H1 (cell line): ENCODE data around the gene EFCAB6. TPM values are rescaled to one million over a fixed set of nuclear protein-coding genes. Genes with fewer than 3 reads are reported as not detected.

Experiments
- CTCF ChIA-PET: fragments of 300-600 bp; sonication (Branson Sonifier 250); formaldehyde crosslinking; loops from one replicate; lab custom pipeline; 2021; ENCODE audit not compliant: partially characterized antibody; lab: Charles Lee
- POLR2A ChIA-PET: fragments of 300-600 bp; sonication (Branson Sonifier 250); formaldehyde crosslinking; loops from one replicate; lab custom pipeline; 2021; ENCODE audit warnings: inconsistent platforms; ENCODE audit not compliant: partially characterized antibody; lab: Charles Lee
- DNase-seq, 2 experiments: peaks; one replicate each; pipeline versions ENCODE4 v3.0.0 to v3.0.0-alpha.2; 2010 to 2022; ENCODE audit warnings: low spot score in 2 of 2, low read depth in 1 of 2, mixed read lengths in 1 of 2
- FAIRE-seq: peaks from 2 replicates; lab custom pipeline; 2011; peaks lifted over from hg19 to GRCh38; lab: Jason Lieb, UNC
- H2AFZ ChIP-seq: 2 replicates; pipeline ENCODE4 v1.8.1; 2012; ENCODE audit warnings: low read length, inconsistent platforms
- H2AK5ac ChIP-seq: 2 replicates; pipeline ENCODE4 v1.6.1; 2013; ENCODE audit warnings: low read depth, low read length
- H2BK120ac ChIP-seq: replicated peaks from 2 replicates; pipeline ENCODE3; 2013; ENCODE audit warnings: low read depth, low read length, inconsistent platforms
- H2BK12ac ChIP-seq: 2 replicates; pipeline ENCODE4 v1.6.1; 2013; ENCODE audit warnings: low read depth, low read length
- H2BK15ac ChIP-seq: 2 replicates; pipeline ENCODE4 v1.6.1; 2013; ENCODE audit warnings: low read length
- H2BK20ac ChIP-seq: 2 replicates; pipeline ENCODE4 v1.6.1; 2013; ENCODE audit warnings: low read length
- H2BK5ac ChIP-seq: 2 replicates; pipeline ENCODE4 v1.6.1; 2013; ENCODE audit warnings: low read depth, low read length
- H3K14ac ChIP-seq: 2 replicates; pipeline ENCODE4 v1.6.1; 2013; ENCODE audit warnings: inconsistent platforms; ENCODE audit not compliant: insufficient read length
- H3K18ac ChIP-seq: 2 replicates; pipeline ENCODE4 v1.6.1; 2013; ENCODE audit warnings: low read length; ENCODE audit errors: extremely low read depth
- H3K23ac ChIP-seq: 2 replicates; pipeline ENCODE4 v1.6.1; 2013; ENCODE audit warnings: inconsistent platforms; ENCODE audit not compliant: insufficient read length
- H3K23me2 ChIP-seq: 2 replicates; pipeline ENCODE4 v1.6.1; 2013; ENCODE audit warnings: low read depth, low read length
- H3K27ac ChIP-seq: 2 replicates; pipeline ENCODE4 v1.6.1; 2011; ENCODE audit warnings: low read depth, low read length, inconsistent platforms
- H3K27me3 ChIP-seq, 4 experiments: replicated peaks in 1 of 4; 1 replicate in 1 of 4; 2 replicates in 3 of 4; pipeline versions ENCODE4 v1.6.1 to v1.8.1; 2011 to 2013; ENCODE audit warnings: low read length in 3 of 4, mild to moderate bottlenecking in 3 of 4, inconsistent platforms in 2 of 4, mixed read lengths in 2 of 4, moderate library complexity in 1 of 4; ENCODE audit not compliant: control insufficient read depth in 3 of 4, insufficient read depth in 3 of 4; ENCODE audit errors: extremely low read depth in 1 of 4
- H3K36me3 ChIP-seq, 4 experiments: 2 replicates each; pipeline versions ENCODE4 v1.6.1 to v1.8.1; 2011 to 2013; ENCODE audit warnings: mild to moderate bottlenecking in 4 of 4, low read length in 3 of 4, moderate library complexity in 2 of 4, control low read depth in 1 of 4, inconsistent platforms in 1 of 4; ENCODE audit not compliant: insufficient read depth in 4 of 4, control insufficient read depth in 2 of 4
- H3K4ac ChIP-seq: replicated peaks from 2 replicates; pipeline ENCODE3; 2013; ENCODE audit warnings: low read length, low read depth, mixed read lengths, inconsistent platforms; ENCODE audit not compliant: insufficient read length
- H3K4me1 ChIP-seq, 4 experiments: replicated peaks in 1 of 4; 1 replicate in 1 of 4; 2 replicates in 3 of 4; pipeline versions ENCODE4 v1.6.1 to v1.8.1; 2011 to 2013; ENCODE audit warnings: low read length in 3 of 4, inconsistent platforms in 2 of 4, mixed read lengths in 1 of 4; ENCODE audit not compliant: insufficient read depth in 4 of 4, control insufficient read depth in 3 of 4
- H3K4me2 ChIP-seq, 2 experiments: 2 replicates each; pipeline versions ENCODE4 v1.6.1 to v1.8.1; 2011 to 2013; ENCODE audit warnings: low read depth in 2 of 2, low read length in 2 of 2, control low read depth in 1 of 2, inconsistent platforms in 1 of 2, mild to moderate bottlenecking in 1 of 2; ENCODE audit not compliant: insufficient read depth in 1 of 2
- H3K4me3 ChIP-seq, 4 experiments: fragments of 200-600, 300-600 bp in 1 of 4; sonication (generic), shearing (Covaris generic), sonication (Bioruptor Twin) in 1 of 4; 2 replicates each; pipeline versions ENCODE4 v1.5.1 to v1.8.1; 2011 to 2016; ENCODE audit warnings: low read length in 4 of 4, low read depth in 3 of 4, control low read depth in 2 of 4, inconsistent platforms in 2 of 4, mild to moderate bottlenecking in 2 of 4, mixed read lengths in 1 of 4, moderate library complexity in 1 of 4; ENCODE audit not compliant: insufficient read depth in 2 of 4; ENCODE audit errors: extremely low read depth in 1 of 4
- H3K56ac ChIP-seq: replicated peaks from 2 replicates; pipeline ENCODE3; 2013; ENCODE audit warnings: low read depth, mild to moderate bottlenecking, mixed read lengths, low read length, inconsistent platforms; ENCODE audit not compliant: insufficient read length
- H3K79me1 ChIP-seq: 2 replicates; pipeline ENCODE4 v1.6.1; 2013; ENCODE audit warnings: low read depth, low read length, control low read depth
- H3K79me2 ChIP-seq, 2 experiments: 2 replicates each; pipeline versions ENCODE4 v1.6.1 to v1.8.1; 2012 to 2013; ENCODE audit warnings: low read length in 2 of 2, mild to moderate bottlenecking in 2 of 2, inconsistent platforms in 1 of 2; ENCODE audit not compliant: insufficient read depth in 2 of 2, control insufficient read depth in 1 of 2
- H3K9ac ChIP-seq, 4 experiments: replicated peaks in 1 of 4; 1 replicate in 1 of 4; 2 replicates in 3 of 4; pipeline versions ENCODE4 v1.6.1 to v1.8.1; 2011 to 2013; ENCODE audit warnings: low read depth in 3 of 4, low read length in 3 of 4, control low read depth in 2 of 4, mild to moderate bottlenecking in 2 of 4, moderate library complexity in 2 of 4, inconsistent platforms in 1 of 4; ENCODE audit errors: extremely low read depth in 1 of 4
- H3K9me3 ChIP-seq, 2 experiments: 2 replicates each; pipeline versions ENCODE4 v1.6.1 to v1.8.1; 2012 to 2013; ENCODE audit warnings: mild to moderate bottlenecking in 2 of 2, moderate library complexity in 2 of 2, control low read depth in 1 of 2, inconsistent platforms in 1 of 2, low read depth in 1 of 2, low read length in 1 of 2, mixed read lengths in 1 of 2; ENCODE audit not compliant: insufficient read depth in 2 of 2
- H4K20me1 ChIP-seq, 2 experiments: replicated peaks in 1 of 2; 2 replicates each; pipeline versions ENCODE3 to v1.8.1; 2011 to 2013; ENCODE audit warnings: inconsistent platforms in 2 of 2, low read length in 2 of 2, mild to moderate bottlenecking in 1 of 2; ENCODE audit not compliant: insufficient read depth in 2 of 2, control insufficient read depth in 1 of 2
- H4K5ac ChIP-seq: 2 replicates; pipeline ENCODE4 v1.6.1; 2013; ENCODE audit warnings: low read length, low read depth, mixed read lengths, inconsistent platforms; ENCODE audit not compliant: insufficient read length
- H4K8ac ChIP-seq: 2 replicates; pipeline ENCODE4 v1.8.0; 2013; ENCODE audit warnings: mild to moderate bottlenecking, moderate library complexity, low read length, inconsistent platforms; ENCODE audit not compliant: insufficient read depth; ENCODE audit errors: extremely low read depth
- H4K91ac ChIP-seq: replicated peaks from 2 replicates; pipeline ENCODE3; 2013; ENCODE audit warnings: low read length, mixed read lengths, inconsistent platforms; ENCODE audit not compliant: insufficient read length
- BCL11A ChIP-seq, 2 experiments: IDR thresholded peaks; one replicate each; pipeline ENCODE4 v1.6.1; 2011; ENCODE audit warnings: low read depth in 2 of 2, low read length in 2 of 2, mild to moderate bottlenecking in 2 of 2
- RXRA ChIP-seq: IDR thresholded peaks from 2 replicates; pipeline ENCODE4 v1.6.1; 2011; ENCODE audit warnings: low read depth, mild to moderate bottlenecking, low read length, moderate library complexity; ENCODE audit not compliant: insufficient read depth
- TAF7 ChIP-seq: optimal IDR thresholded peaks from 2 replicates; pipeline ENCODE3; 2011; ENCODE audit warnings: low read depth, mild to moderate bottlenecking, inconsistent platforms, low read length, moderate library complexity, borderline replicate concordance
- TBP ChIP-seq: IDR thresholded peaks from 2 replicates; pipeline ENCODE4 v1.6.1; 2011; ENCODE audit warnings: low read depth, low read length, improper control_type of control experiment
- WGBS, 2 experiments: shearing (Covaris generic) in 1 of 2; methylation state at CpG; one replicate each; pipeline versions ENCODE4 v1.1.6 to v1.1.7; 2013 to 2015; ENCODE audit warnings: low lambda C conversion rate in 2 of 2, mixed read lengths in 2 of 2, inconsistent platforms in 1 of 2, low coverage in 1 of 2, missing lambda C conversion rate in 1 of 2; ENCODE audit not compliant: insufficient replicate concordance in 2 of 2, insufficient coverage in 1 of 2, insufficient read length in 1 of 2; ENCODE audit errors: extremely low coverage in 1 of 2, missing lambda C conversion rate in 1 of 2; 5-methylcytosine and 5-hydroxymethylcytosine counted together
- polyA plus RNA-seq, 7 experiments: library from polyadenylated mRNA; depleted of rRNA in 3 of 7; stranded (reverse) in 5 of 7; unstranded in 2 of 7; fragments of >200 nt in 5 of 7; fragments of 200-250 nt in 2 of 7; gene quantifications; 1 replicate in 5 of 7; 2 replicates in 1 of 7; 4 replicates in 1 of 7; pipeline versions ENCODE4 v1.2.1 to v1.2.3, GENCODE V29; 2011 to 2013; ENCODE audit warnings: missing spikeins in 2 of 7, mixed read lengths in 2 of 7
- total RNA-seq: library from RNA; stranded (reverse); fragmentation: NEBNext Ultra II Directional; extraction: Animal tissue kit (Norgen Biotek cat#: 25700); gene quantifications from 2 replicates; pipeline ENCODE4 v1.2.1, GENCODE V29; 2021
- TF ChIP-seq, protein P1 (sequence below): IDR thresholded peaks from 2 replicates; pipeline ENCODE4 v1.6.1; 2012; ENCODE audit warnings: low read length, inconsistent platforms

The EFCAB6 gene
- total and polyA plus RNA-seq, 2 of the 8 experiments (the other 6 are each of a cell fraction or from before 2014, with no cell fraction given), result 0.32 to 1.7 TPM

DNA sequence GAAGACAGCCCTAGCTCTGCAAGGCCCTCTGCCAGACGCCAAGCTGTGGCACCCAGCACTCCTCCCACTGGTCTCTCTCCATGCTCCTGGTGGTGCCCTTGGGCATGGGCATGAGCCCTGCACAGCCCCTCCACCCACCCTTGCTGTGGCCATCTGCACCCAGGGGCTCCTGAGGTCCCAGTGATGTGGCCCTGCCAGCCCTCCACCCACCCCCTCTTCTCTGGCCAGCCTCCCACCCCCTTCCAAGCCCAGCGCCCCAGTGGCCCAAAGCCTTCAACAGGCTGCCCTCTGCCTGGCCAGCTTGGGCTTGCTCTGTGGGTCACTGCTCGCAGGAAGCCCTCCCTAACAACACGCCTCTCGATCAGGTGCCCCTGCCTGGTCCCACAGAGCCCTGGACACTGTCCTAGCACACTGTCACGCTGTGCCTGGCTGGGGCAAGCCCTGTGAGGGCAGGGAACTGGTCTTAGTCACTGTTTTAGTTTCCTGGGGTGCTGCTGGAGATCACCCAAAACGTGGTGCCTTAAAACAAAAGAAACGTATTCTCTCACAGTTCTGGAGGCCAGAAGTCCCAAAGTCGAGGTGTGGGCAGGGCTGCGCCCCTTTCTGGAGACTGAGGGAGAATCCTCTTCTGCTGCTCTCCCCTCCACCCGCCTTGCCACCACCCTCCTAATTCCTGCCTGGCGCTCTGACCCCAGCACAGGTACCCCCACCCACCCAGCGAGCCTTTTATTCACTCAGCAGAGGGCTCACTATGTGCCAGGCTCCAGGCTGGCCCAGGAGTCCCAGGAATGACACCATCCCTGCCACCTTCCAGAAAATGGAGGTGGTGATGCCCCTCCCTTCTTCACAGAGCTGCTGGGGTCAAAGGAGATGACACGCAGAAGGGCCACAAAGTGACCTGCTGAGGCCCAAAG, 35.5 kb upstream of the EFCAB6 start:
- TF ChIP-seq TBP (no peak), TAF7 (no peak), RXRA (no peak), BCL11A (IDR thresholded peaks at IDR 0.05; ENCODE audit: low read depth in 2 of 2, low read length in 2 of 2) (no peak)
- TF ChIP-seq, protein P1, sequence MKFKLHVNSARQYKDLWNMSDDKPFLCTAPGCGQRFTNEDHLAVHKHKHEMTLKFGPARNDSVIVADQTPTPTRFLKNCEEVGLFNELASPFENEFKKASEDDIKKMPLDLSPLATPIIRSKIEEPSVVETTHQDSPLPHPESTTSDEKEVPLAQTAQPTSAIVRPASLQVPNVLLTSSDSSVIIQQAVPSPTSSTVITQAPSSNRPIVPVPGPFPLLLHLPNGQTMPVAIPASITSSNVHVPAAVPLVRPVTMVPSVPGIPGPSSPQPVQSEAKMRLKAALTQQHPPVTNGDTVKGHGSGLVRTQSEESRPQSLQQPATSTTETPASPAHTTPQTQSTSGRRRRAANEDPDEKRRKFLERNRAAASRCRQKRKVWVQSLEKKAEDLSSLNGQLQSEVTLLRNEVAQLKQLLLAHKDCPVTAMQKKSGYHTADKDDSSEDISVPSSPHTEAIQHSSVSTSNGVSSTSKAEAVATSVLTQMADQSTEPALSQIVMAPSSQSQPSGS, result no peak
- TF ChIP-seq, all 59 proteins: peak for 0
- peaks cover 0 to 63% of the 10 kb centered on the region in 2 experiments; a peak in 3 of 4 replicates for H3K79me2 ChIP-seq
- no peak overlapping the region for H2BK120ac ChIP-seq
- no peak overlapping the region for H3K27ac ChIP-seq
- H3K4me3 ChIP-seq, result no peak overlapping the region
- DNase-seq (no peak), FAIRE-seq (no peak)
- 0 out of 2 replicates have a peak overlapping the region, but pooled peaks have one; percentile 53 for H2BK15ac ChIP-seq
- H2BK20ac ChIP-seq, result no peak overlapping the region
- no peak overlapping the region for H3K14ac ChIP-seq
- no peak overlapping the region for H3K4me2 ChIP-seq
- no peak overlapping the region for H4K91ac ChIP-seq
- no peak overlapping the region for H2AFZ ChIP-seq
- POLR2A ChIA-PET, result interaction anchor here (0.9 to 3.4 kb wide), 3 partner anchors 14 to 25 kb away, joined by 3 to 12 read pairs (median 3); no protein-coding TSS in a partner anchor
- no peaks in the 10 kb centered on the region for H3K23me2 ChIP-seq
- H3K18ac ChIP-seq, result no peak overlapping the region
- H2AK5ac ChIP-seq, result no peak overlapping the region; the same call in 1 of the 2 replicates
- no peak overlapping the region for H3K56ac ChIP-seq
- no peak overlapping the region for H2BK12ac ChIP-seq
- H3K36me3 ChIP-seq, result no peaks in the 10 kb centered on the region
- no peaks in the 10 kb centered on the region for H3K9me3 ChIP-seq
- peak overlapping the region; percentile 63; the same call in 1 of the 2 replicates for H2BK5ac ChIP-seq
- H3K4ac ChIP-seq, result no peak overlapping the region
- no peaks in the 10 kb centered on the region for H3K27me3 ChIP-seq
- peaks cover 0 to 16% (median 2%) of the 10 kb centered on the region in 4 experiments; a peak in 5 of 7 replicates for H3K4me1 ChIP-seq
- H3K9ac ChIP-seq, result no peak overlapping the region
- 0 out of 2 replicates have a peak overlapping the region, but pooled peaks have one; percentile 1 for H4K8ac ChIP-seq
- no peak overlapping the region for H4K5ac ChIP-seq
- CTCF ChIA-PET, result interaction anchor here (0.5 to 1.5 kb wide), 9 partner anchors 10 to 105 kb away, joined by 3 to 8 read pairs (median 4); no protein-coding TSS in a partner anchor
- no peak overlapping the region for H3K23ac ChIP-seq
- peaks cover 41% of the 10 kb centered on the region for H3K79me1 ChIP-seq
- WGBS, 2 experiments, result 91% methylated on average over 13 of the region's 14 CpGs; no CpG with 5 or more reads in 1 of the 2 experiments
- peaks cover 13 to 26% of the 10 kb centered on the region in 2 experiments for H4K20me1 ChIP-seq
